Hematopoietic multipotent progenitor cell treated with erythropoietin and hydrocortisone succinate and interleukin-3 and kit ligand, for 8 days (in vitro differentiated cells): ENCODE data around the gene SPTBN1.

Experiments
- DNase-seq: peaks from one replicate; pipeline ENCODE4 v3.0.0-alpha.2; 2015

The SPTBN1 gene

GRCh38 chr2:54455563-54456361 is at the start of gene SPTBN1:
Gene SPTBN1 (plus strand): TSS chr2:54456327. CDS start chr2:54526419, 70,092 bp downstream.
- no peak for DNase-seq

- no peak for DNase-seq
Measured at GRCh38 chr2:54407693-54408092, 48.4 kb upstream of the SPTBN1 start.

- no peak for DNase-seq
Measured at GRCh38 chr2:54408288-54408687, 47.8 kb upstream of the SPTBN1 start.

GRCh38 chr2:54409752-54410151 is 46.4 kb upstream of the SPTBN1 start:
- no peak for DNase-seq

GRCh38 chr2:54411801-54412354 is 44.2 kb upstream of the SPTBN1 start:
- no peak for DNase-seq

GRCh38 chr2:54416166-54416813 is 39.8 kb upstream of the SPTBN1 start:
- peak; percentile 15 for DNase-seq

- DNase-seq = no peak
Measured at GRCh38 chr2:54416938-54417337, 39.2 kb upstream of the SPTBN1 start.

GRCh38 chr2:54417577-54417976 is 38.5 kb upstream of the SPTBN1 start:
- no peak for DNase-seq

GRCh38 chr2:54419388-54419787 is 36.7 kb upstream of the SPTBN1 start:
- no peak for DNase-seq

GRCh38 chr2:54419855-54420523 is 36.1 kb upstream of the SPTBN1 start:
- no peak for DNase-seq

GRCh38 chr2:54420524-54421172 is 35.5 kb upstream of the SPTBN1 start:
- no peak for DNase-seq

- DNase-seq = peak; percentile 6
Measured at GRCh38 chr2:54422072-54422581, 34.0 kb upstream of the SPTBN1 start.

- no peak for DNase-seq
Measured at GRCh38 chr2:54423213-54423612, 32.9 kb upstream of the SPTBN1 start.

- DNase-seq = no peak
Measured at GRCh38 chr2:54424555-54425163, 31.5 kb upstream of the SPTBN1 start.

GRCh38 chr2:54428108-54428831 is 27.9 kb upstream of the SPTBN1 start:
- no peak for DNase-seq

- no peak for DNase-seq
Measured at GRCh38 chr2:54429054-54429453, 27.1 kb upstream of the SPTBN1 start.

GRCh38 chr2:54429811-54430551 is 26.1 kb upstream of the SPTBN1 start:
- DNase-seq = peak; percentile 31

GRCh38 chr2:54430649-54431048 is 25.5 kb upstream of the SPTBN1 start:
- DNase-seq = no peak

GRCh38 chr2:54432251-54433015 is 23.7 kb upstream of the SPTBN1 start:
- DNase-seq = no peak

- no peak for DNase-seq
Measured at GRCh38 chr2:54434229-54434628, 21.9 kb upstream of the SPTBN1 start.
